Vagina (tissue), 2 donors: ENCODE data around the gene AADACL4.

Source experiments
- CTCF ChIP-seq, 3 experiments: fragments of 450-650 bp in 2 of 3; fragments of 200-600 bp in 1 of 3; sonication (generic) in 1 of 3; IDR thresholded peaks; one replicate each; pipeline ENCODE4 v1.5.1; 2017 to 2019; ENCODE audit warnings: antibody characterized with exemption in 3 of 3, mild to moderate bottlenecking in 2 of 3, moderate library complexity in 2 of 3
- POLR2A ChIP-seq, 2 donors: fragments of 450-650 bp; IDR thresholded peaks; one replicate each; pipeline ENCODE4 v1.6.1; 2017; ENCODE audit warnings: antibody characterized with exemption in 2 of 2, mild to moderate bottlenecking in 2 of 2, moderate library complexity in 2 of 2

GRCh38 chr1:12712076-12712475 is 68.2 kb downstream of the AADACL4 start:
- no peak for TF ChIP-seq CTCF (IDR thresholded peaks at IDR 0.05)
- no peak for TF ChIP-seq POLR2A (IDR thresholded peaks at IDR 0.05)
